WTC11 (cell line): ENCODE data around the gene FAM110A. TPM values are rescaled to one million over a fixed set of nuclear protein-coding genes. Genes with fewer than 3 reads are reported as not detected.

Experiments used
- ATAC-seq: fragments of 200-7000 bp; cut with Tn5 transposase; 2 replicates; pipeline ENCODE4 v1.10.0; 2021; ENCODE audit warnings: mild to moderate bottlenecking, moderate library complexity
- CTCF ChIA-PET: fragments of 300-600 bp; sonication (Branson Sonifier 250); formaldehyde crosslinking; loops from one replicate; lab custom pipeline; 2021; ENCODE audit warnings: antibody characterized with exemption; lab: Charles Lee
- POLR2A ChIA-PET: fragments of 350-600 bp; sonication (Branson Sonifier 250); formaldehyde crosslinking; loops from one replicate; lab custom pipeline; 2021; ENCODE audit warnings: antibody characterized with exemption; lab: Charles Lee
- DNase-seq: peaks from one replicate; pipeline ENCODE4 v3.0.0; 2021; ENCODE audit warnings: low spot score
- H3K27ac Mint-ChIP-seq: 2 replicates; pipeline ENCODE4 v1.8.0; 2021; ENCODE audit warnings: mixed read lengths
- H3K27me3 Mint-ChIP-seq: 2 replicates; pipeline ENCODE4 v1.8.0; 2021; ENCODE audit warnings: low read depth, mild to moderate bottlenecking, moderate library complexity, mixed read lengths
- H3K36me3 Mint-ChIP-seq: 2 replicates; pipeline ENCODE4 v1.8.0; 2021; ENCODE audit warnings: mixed read lengths
- H3K4me1 Mint-ChIP-seq: 2 replicates; pipeline ENCODE4 v1.8.0; 2022; ENCODE audit warnings: mixed read lengths
- H3K4me3 Mint-ChIP-seq: 2 replicates; pipeline ENCODE4 v1.8.0; 2021; ENCODE audit warnings: mild to moderate bottlenecking, moderate library complexity, mixed read lengths
- H3K9me3 Mint-ChIP-seq: 2 replicates; pipeline ENCODE4 v1.8.0; 2021; ENCODE audit warnings: mixed read lengths
- ARID4B ChIP-seq: sonication (generic); formaldehyde crosslinking; IDR thresholded peaks from 2 replicates; pipeline ENCODE4 v1.8.0; 2023; ENCODE audit warnings: missing genetic modification reagents, mild to moderate bottlenecking, borderline replicate concordance
- ATF2 ChIP-seq: sonication (generic); formaldehyde crosslinking; IDR thresholded peaks from 2 replicates; pipeline ENCODE4 v1.8.1; 2022; ENCODE audit warnings: low read depth, missing genetic modification reagents, borderline replicate concordance
- CBFB ChIP-seq: sonication (generic); formaldehyde crosslinking; IDR thresholded peaks from 2 replicates; pipeline ENCODE4 v1.8.1; 2022; ENCODE audit warnings: mild to moderate bottlenecking, low read depth, missing genetic modification reagents
- E2F4 ChIP-seq: sonication (generic); formaldehyde crosslinking; IDR thresholded peaks from 2 replicates; pipeline ENCODE4 v1.8.1; 2022; ENCODE audit warnings: low read depth, mild to moderate bottlenecking, moderate library complexity, missing genetic modification reagents, borderline replicate concordance
- FOXJ3 ChIP-seq: sonication (generic); formaldehyde crosslinking; IDR thresholded peaks from 2 replicates; pipeline ENCODE4 v1.9.0; 2021; ENCODE audit warnings: missing genetic modification reagents, mild to moderate bottlenecking, borderline replicate concordance
- FOXK1 ChIP-seq: sonication (generic); formaldehyde crosslinking; IDR thresholded peaks from 2 replicates; pipeline ENCODE4 v1.8.0; 2022; ENCODE audit warnings: mild to moderate bottlenecking, moderate library complexity, missing genetic modification reagents
- GRHL2 ChIP-seq: fragments of 250-450 bp; sonication (Bioruptor Pico); IDR thresholded peaks from 2 replicates; pipeline ENCODE4 v1.8.0; 2022; ENCODE audit warnings: mild to moderate bottlenecking, moderate library complexity; ENCODE audit not compliant: insufficient replicate concordance, severe bottlenecking
- SMAD4 ChIP-seq: sonication (generic); formaldehyde crosslinking; IDR thresholded peaks from 2 replicates; pipeline ENCODE4 v1.8.0; 2022; ENCODE audit warnings: mild to moderate bottlenecking, missing genetic modification reagents
- ZNF219 ChIP-seq: sonication (generic); formaldehyde crosslinking; IDR thresholded peaks from 2 replicates; pipeline ENCODE4 v1.8.0; 2023; ENCODE audit warnings: missing genetic modification reagents, mild to moderate bottlenecking, borderline replicate concordance
- ZNF281 ChIP-seq: sonication (generic); formaldehyde crosslinking; IDR thresholded peaks from 2 replicates; pipeline ENCODE4 v1.8.0; 2023; ENCODE audit warnings: mild to moderate bottlenecking, missing genetic modification reagents
- ZNF532 ChIP-seq: fragments of 250-450 bp; sonication (Bioruptor Pico); IDR thresholded peaks from 2 replicates; pipeline ENCODE4 v1.9.0; 2021; ENCODE audit warnings: mild to moderate bottlenecking, borderline replicate concordance
- total RNA-seq: library from RNA; stranded (reverse); gene quantifications from 3 replicates; pipeline ENCODE4 v1.2.3, GENCODE V29; 2021

The FAM110A gene
- total RNA-seq, 1 experiment from 2014 or later, result 18.8 TPM

- Mint-ChIP-seq H3K4me1 (peaks cover 12% of the 10 kb centered on the region), H3K27me3 (peaks cover 19% of the 10 kb centered on the region), H3K36me3 (no peaks in the 10 kb centered on the region), H3K9me3 (no peaks in the 10 kb centered on the region), H3K27ac (no peak overlapping the region), H3K4me3 (no peak overlapping the region)
- no peak for ATAC-seq
- TF ChIP-seq SMAD4 (CRISPR knock-in tag) (no peak), ZNF532 (CRISPR knock-in tag) (no peak), CBFB (CRISPR knock-in tag) (no peak), FOXK1 (CRISPR knock-in tag) (no peak), ARID4B (CRISPR knock-in tag) (no peak), E2F4 (CRISPR knock-in tag) (no peak), ATF2 (CRISPR knock-in tag) (no peak), ZNF219 (CRISPR knock-in tag) (no peak), FOXJ3 (CRISPR knock-in tag) (no peak)
- ChIA-PET POLR2A (no interaction called here), CTCF (interaction anchor here (0.6 to 0.8 kb wide), 3 partner anchors 22 to 1412 kb away, joined by 3 to 4 read pairs (median 3); no protein-coding TSS in a partner anchor)
- no peak for DNase-seq
These were observed 56.5 kb downstream of the FAM110A start for GRCh38 chr20:889932-890463.

GRCh38 chr20:890666-891057 lies 57.1 kb downstream of the FAM110A start:
- ChIA-PET POLR2A (no interaction called here), CTCF (interaction anchor here (0.6 to 0.8 kb wide), 2 partner anchors 22 to 1412 kb away, joined by 3 read pairs; no protein-coding TSS in a partner anchor)
- Mint-ChIP-seq H3K27me3 (peaks cover 13% of the 10 kb centered on the region), H3K36me3 (no peaks in the 10 kb centered on the region), H3K27ac (no peak overlapping the region), H3K4me1 (peaks cover 5% of the 10 kb centered on the region), H3K9me3 (no peaks in the 10 kb centered on the region), H3K4me3 (no peak overlapping the region)
- DNase-seq (no peak), ATAC-seq (no peak)
- no peak for TF ChIP-seq ARID4B (CRISPR knock-in tag)
- no peak for TF ChIP-seq ATF2 (CRISPR knock-in tag)
- no peak for TF ChIP-seq ZNF281 (CRISPR knock-in tag)
- no peak for TF ChIP-seq GRHL2 (CRISPR knock-in tag)
